IPS-11a (cell line): ENCODE measurements around the gene ITGB8.
"Not testable (repeated sequence)": the region's sequence is repeated elsewhere in the genome, so short reads cannot be mapped to it uniquely, and the experiment has no call there.

Source experiments
- H3K4me3 ChIP-seq: one replicate; pipeline ENCODE4 v1.5.1; 2013; ENCODE audit warnings: low read depth, low read length, control low read depth

The ITGB8 gene

DNA sequence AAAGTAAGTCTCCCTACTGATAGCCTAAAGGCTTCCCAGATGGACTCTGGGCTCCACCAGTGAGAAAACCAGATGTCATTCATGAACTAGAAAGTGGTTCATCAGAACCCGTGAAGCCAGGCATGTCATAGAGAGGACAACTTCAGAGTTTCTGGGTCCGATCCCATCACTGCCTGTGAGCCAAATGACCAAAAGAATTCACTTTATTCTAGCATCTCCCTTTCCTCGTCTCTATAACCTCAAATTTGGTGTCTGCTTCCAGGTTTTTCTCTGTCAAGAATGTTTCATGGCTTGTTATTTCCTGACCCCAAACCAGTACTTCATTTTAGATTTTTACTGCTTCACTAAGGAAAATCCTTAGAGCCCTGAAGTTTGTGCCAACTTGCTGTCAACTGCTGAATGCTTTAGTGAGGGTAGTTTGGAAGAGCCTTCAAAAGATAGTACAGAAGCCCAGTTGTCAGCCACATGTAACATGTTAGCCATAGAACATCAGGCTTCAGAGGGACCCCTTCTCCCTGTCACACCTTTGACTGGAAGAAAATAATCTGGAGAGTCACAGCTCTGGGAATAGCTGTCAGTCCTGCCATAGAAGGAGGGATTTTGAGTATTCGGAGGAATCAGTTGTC is 34.0 kb downstream of the ITGB8 start:
- no peak overlapping the region for H3K4me3 ChIP-seq

DNA sequence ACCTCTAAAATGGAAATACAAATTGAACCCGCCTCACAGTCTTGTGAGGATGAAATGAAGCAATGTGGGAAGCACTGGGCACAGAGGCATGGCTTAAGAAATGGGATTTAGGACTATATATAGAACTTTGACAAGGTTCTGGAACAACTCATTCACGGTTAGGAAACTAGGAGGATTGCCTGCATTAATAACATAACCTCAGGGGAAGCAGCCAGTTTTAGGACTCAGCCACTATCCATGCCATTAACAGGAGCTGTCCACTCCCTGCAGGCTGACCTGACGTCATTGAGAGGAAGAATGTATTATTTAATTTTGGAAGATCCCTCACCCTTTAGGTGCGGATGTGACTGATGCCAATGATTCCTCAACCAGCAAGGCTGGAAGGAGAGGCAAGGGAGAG is 34.8 kb downstream of the ITGB8 start:
- no peak overlapping the region for H3K4me3 ChIP-seq

DNA sequence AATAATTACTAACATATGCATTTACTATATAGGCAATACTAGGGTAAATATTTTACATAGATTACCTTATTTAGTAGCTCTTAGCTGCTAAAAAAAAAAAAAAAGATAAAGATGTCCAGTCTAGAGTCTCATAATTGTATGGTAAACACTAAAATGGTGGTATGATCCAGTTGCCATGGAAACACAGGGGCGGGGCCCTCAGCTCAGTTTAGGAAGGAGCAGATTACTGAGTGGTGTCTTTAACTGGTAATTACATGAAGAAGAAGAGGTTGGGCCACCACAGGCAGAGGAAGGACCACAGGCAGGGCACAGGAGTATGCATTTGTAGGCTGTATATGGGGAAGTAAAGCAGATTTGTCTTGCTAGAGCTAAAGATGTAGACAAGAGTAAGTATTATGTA is 43.7 kb downstream of the ITGB8 start:
- no peak overlapping the region for H3K4me3 ChIP-seq

DNA sequence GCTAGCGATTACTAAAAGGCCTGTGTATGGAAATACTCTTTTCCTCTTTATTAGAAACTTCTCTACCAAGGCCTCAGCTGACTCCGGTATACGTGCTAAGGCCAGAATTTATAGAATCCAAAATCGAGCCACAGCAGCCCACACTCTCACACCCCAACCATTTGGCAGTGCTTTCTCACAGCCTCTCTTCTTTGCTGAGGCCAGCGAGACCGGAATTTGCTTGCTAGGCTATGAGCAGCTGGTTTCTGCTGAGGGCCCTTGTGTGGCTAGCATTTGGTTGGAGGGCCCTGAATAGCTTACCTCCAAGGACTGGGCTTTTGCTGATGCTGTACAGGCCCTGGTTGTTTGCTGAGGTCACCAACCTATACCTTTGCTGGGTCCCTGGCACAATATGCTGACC is 46.1 kb downstream of the ITGB8 start:
- H3K4me3 ChIP-seq: no peak overlapping the region

DNA sequence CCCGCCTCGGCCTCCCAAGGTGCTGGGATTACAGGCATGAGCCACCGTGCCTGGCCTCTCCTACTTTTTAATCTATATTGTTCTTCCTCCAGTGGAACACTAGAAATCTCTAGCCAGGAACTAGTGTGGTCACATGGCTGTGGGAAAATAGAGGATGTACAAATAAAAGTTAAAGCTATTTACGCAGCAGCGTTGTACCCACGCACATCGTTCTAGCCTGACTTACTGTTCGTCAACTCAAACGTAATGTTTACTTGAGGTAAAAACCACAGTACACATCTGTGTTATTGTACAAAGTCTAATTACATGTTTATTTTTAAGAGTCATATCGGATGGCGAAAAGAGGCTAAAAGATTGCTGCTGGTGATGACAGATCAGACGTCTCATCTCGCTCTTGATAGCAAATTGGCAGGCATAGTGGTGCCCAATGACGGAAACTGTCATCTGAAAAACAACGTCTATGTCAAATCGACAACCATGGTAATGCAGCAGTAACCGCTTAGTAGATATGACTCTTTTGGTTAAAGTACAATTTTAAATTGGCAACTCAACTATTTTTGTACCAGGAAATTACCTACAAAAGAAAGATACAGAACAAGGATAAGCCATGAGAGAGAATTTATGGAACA is 50.8 kb downstream of the ITGB8 start:
- no peak overlapping the region for H3K4me3 ChIP-seq

DNA sequence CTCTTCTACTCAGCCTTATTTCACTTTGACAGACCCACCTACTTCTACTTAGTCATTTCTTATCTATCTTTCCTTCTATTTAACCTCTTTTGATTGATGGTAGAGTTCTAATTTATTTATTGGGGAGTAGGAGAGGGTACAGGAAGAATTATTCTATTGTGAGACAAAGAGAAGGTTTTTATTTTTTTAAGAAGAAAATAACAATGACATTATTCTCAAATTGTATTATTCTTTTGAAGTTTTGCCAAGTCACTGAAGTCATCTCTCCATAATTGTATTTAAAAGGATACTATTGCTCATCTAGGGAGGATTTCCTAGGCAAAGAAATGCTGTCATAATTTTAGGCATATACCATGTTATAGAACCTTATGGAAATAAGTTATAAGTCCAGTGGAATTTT is 52.7 kb downstream of the ITGB8 start:
- H3K4me3 ChIP-seq: no peak overlapping the region

DNA sequence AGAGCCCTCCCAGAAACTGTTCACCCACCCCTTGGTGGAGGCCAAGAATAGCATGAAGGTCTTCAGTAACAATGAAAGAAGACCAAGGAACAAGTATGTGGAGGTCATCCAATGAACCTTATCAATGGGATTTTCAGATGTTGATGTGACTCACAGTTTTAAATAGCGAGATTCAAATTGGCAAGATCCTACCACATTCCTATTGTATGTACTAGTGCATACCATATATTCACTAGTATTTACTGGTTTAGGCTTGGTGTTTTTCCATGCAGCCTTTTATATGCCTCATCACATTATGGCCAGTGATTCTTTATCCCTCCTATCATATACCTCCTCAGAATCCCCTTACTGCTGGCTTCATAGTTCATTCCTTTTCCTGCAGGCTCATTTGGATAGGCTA is 54.4 kb downstream of the ITGB8 start:
- no peak overlapping the region for H3K4me3 ChIP-seq

DNA sequence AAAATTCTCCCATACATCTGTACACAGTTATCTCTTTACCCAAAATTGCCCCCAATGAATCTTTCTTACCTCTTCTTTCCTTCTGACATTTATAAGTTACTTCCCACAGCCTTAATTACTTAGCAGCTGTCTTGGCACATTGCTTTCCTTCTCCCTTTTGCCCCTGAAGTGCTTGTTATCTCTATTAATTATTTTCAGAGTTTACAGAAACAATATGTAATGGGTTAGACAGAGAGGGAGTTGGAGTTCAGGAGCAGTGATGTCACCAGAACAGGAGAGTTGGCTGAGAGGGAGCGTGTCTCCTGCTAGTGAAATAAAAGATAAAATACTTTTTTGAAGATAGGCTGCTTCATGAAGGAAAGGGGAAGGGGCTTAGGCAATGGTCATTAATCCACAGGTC is 57.4 kb downstream of the ITGB8 start:
- H3K4me3 ChIP-seq: no peak overlapping the region

DNA sequence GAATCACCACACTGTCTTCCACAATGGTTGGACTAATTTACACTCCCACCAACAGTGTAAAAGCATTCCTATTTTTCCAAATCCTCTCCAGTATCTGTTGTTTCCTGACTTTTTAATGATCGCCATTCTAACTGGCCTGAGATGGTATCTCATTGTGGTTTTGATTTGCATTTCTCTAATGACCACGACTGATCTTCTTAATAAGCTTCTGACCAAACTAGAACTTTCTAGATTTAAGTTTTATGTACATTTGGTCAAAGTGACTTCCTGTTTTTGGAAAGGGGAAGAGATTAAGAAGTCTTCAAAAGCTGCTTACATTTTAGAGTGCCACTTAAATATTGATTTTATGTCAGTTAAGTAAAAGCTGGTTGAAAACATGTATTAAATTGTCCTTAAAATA is 58.5 kb downstream of the ITGB8 start:
- H3K4me3 ChIP-seq: not testable (repeated sequence)

DNA sequence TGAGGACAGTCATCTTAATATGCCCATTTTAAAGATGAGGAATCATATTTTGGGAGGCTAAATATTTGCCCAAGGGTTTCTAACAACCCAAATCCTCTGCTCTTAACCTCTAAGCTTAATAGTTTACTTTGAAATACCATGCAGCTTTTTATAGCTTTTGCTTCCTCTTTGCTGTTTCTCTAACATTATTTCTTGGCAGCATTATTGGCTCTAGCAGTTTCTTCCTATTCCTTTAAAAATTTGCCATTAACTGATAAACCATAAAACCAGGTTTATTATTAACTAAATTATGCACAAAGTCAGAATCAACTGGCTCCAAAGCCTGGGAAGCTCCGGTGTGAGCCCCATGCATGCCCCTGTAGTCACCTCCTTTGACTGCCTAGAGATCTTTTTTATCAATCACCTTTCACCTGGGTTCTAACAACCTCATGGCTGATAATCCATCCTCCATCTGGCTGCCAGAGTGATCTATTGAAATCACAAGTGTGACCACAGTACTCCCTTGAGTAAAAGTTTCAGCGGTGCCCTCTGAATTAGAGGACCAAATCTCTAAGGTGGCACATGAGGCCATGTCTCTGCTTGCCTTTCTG is 62.4 kb downstream of the ITGB8 start:
- H3K4me3 ChIP-seq: no peak overlapping the region

DNA sequence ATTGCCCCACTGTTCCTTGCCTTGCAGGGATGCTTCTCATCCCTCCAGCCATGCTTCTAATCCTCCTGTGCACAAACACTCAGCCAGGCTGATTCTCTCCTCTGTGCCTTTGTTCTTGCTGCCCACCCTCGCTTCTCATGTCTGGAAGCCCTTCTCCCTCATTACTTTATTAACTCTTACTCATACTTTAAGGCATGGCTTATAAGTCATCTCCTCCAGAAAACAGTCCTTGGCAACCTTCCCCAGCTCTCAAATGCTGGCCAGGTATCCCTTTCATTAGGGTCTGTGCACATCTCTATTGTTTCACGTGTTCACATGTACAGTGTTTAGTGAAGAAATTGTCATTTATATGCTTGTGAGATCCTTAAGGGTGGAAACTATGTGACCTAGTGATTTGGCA is 62.9 kb downstream of the ITGB8 start:
- H3K4me3 ChIP-seq: no peak overlapping the region

DNA sequence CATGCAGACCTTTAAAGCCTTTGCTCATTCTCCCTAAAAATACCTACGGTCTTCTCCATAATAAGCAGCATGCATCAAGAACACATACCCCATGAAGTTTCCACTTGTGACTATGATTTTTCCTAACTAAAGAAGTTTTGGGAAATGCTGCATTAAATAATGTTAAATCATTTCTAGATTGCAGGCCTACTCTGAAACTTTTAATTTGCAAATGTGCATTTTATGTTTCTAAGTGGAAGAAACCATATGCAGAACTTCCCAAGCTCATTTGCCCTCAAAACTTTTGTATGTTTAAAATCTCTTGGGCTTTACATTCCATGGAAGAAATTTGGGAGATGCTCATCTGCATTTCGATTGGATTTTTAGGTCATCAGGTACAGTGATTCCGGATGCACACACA is 63.6 kb downstream of the ITGB8 start:
- no peak overlapping the region for H3K4me3 ChIP-seq

DNA sequence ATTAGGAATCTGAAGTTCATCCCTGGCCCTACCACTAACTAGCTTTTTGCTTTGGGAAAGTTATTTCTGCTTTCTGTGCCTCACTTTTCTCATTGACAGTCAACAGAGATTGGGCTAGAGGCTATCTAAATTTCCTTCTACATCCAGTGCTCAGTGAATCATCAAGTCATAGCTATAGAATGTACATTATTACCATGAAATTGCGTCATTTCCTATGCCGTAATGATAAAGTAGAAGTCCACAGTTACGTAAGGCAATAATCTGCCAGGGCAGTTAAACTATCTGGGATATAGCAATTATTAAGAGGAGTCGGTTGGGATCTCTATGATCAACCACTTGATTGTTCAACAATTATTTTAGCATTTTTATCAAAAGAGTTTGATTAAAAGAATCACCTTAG is 64.4 kb downstream of the ITGB8 start:
- no peak overlapping the region for H3K4me3 ChIP-seq

DNA sequence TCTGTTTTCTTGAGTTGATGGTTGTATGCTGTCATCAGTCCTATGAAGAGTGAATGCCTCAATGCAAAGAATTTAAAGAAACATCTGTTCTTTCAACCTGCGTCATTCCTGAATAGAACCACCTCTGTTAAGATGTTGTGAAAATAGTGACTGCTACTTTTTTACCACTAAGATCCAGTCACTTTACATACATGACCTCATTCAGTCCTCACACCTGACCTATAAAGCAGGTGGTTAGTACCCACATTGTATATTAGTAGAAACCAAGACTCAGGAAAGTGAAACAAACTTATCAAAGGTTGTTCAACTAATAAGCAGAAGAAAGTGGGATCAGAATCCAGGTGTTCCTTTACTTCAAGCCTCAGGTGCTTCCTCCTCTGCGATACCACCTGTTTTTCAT is 64.8 kb downstream of the ITGB8 start:
- H3K4me3 ChIP-seq: no peak overlapping the region

DNA sequence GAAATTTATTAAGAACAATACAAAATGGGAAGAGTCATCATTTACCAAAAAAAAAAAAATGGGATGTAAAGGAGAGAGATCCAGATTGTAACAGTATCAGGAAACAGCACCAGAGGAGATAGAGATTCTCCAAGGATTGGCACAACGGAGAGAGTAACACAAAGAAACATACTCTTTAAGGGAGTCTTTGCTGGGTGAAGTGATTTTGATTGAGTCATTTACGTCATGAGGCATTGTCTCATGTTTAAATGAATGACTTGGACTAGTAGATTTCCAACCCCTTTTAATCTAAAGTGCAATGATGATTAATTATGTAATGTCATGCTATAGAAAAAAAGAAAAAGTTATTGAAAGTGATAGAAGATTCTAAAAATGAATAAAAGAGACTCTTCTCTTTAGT is 68.8 kb downstream of the ITGB8 start:
- no peak overlapping the region for H3K4me3 ChIP-seq

DNA sequence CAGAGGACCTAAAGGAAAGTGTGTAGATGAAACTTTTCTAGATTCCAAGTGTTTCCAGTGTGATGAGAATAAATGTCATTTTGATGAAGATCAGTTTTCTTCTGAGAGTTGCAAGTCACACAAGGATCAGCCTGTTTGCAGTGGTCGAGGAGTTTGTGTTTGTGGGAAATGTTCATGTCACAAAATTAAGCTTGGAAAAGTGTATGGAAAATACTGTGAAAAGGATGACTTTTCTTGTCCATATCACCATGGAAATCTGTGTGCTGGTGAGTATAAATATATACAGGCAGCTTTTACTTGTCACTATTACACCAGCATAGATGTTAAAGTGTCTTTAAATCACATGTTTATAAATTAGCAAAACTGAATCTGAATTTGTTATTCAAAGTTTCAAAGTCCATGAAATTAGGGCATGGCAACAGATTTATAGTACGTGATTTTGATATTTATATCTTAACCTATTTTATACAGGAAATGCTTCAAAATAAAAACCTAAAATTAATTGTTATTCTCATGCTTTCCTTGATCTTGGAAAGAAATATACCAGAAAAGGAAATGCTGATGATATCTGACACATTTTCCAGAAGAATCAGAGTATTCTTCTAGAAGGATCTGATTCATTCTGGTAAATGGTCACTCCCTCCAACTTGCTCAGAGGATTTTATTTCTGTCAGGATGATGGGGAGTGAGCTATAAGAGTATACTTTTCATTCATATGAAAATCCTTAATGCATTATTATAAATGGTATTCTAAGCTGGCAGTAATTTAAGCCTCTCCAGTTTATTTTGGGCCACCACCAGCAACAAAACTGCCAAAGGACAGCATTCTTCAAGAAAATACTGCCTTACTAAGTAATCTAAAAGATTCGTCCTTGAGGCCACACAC is 71.4 kb downstream of the ITGB8 start:
- H3K4me3 ChIP-seq: no peak overlapping the region

DNA sequence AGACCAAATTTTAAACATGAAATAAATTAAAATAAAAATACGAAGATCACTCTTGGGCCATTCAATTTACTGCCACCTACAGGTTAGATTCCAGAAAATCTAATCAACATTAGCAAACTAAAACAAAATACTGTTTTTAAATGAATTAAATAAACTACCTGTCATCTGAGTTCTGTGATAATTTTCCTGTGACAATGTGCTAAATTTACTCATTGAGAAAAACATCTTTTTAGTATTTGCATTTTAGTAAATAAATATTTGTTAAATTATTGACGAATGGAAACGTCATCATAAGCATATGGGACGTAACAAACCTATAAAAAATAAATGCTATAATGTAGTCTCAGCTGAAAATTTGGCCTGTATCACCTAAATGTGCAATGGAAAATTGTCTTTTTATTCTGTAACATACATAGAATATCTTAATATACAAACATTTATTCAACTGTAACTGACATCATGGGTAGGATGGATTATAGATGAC is 72.1 kb downstream of the ITGB8 start:
- no peak overlapping the region for H3K4me3 ChIP-seq

DNA sequence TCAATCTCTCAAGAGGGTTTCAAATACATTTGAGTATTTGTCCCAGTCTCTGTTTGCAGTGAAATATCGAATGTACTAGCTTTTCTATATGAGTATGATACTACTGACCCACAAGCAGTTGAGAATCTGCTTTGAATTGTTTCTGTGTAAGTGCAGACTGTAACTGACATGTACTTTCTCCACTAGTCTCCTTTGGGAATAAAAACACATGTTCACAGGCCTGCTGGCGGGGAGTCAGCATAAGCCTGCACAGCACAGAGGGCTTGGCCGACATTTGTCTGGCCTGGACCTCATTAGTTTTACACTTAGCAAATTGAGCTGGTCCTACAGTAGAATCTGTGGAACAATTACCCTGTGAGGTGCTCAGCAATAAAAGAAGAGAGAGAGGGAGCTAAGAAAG is 72.6 kb downstream of the ITGB8 start:
- H3K4me3 ChIP-seq: no peak overlapping the region

DNA sequence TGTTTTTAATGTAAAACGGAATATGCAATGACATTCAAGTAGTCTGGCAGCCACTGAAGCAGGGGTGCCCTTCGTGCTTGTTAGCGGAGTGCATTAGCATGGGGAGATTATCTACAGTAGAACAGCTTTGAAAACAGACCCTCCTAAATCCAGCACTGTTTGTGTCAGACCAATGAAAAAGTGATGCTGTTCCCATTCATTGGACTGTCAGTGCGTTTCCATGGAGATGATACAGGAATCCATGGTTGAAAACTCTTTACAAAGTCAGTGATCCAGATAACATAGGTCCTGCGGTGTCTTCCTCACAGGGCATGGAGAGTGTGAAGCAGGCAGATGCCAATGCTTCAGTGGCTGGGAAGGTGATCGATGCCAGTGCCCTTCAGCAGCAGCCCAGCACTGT is 73.6 kb downstream of the ITGB8 start:
- H3K4me3 ChIP-seq: no peak overlapping the region

DNA sequence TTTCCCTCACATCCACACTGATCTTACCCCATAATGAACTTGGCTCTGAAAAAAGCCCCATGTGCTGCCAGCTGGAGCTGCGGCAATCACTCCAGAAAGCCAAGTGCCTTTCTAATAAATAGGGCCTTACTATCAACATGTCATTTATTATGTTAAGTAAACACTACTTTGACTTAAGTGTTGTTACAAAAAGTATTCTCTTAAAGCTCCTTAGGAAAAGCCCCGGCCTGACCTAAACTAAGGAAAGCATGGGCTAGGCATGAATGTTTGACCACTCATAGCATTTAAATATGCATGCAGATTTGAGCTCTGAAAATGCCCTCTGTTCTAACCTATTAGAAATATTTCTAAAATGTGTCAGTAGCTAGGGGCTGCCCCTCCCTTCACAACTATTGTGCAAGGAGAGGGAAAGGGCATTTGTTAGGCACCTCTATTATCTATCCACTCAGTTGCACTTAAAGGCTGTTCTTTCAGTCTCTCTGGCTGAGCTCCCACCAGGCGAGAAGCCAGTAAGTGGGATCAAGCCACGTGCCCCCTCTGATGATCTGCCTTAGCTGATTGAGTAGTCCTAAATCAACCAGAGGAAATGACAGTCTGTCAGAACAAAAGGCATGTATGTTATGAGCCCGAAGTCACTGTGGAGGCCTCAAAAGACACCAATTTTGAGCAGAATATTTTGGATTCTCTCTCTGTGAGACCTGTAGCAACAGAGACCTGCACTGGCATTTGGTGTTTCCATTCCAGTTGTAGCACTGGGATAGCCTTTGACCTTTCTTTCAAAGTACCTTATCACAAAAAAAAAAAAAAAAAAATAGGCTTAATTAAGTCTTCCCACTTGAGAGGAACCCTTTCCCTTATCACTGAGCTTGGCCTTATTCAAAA is 77.1 kb downstream of the ITGB8 start:
- no peak overlapping the region for H3K4me3 ChIP-seq

DNA sequence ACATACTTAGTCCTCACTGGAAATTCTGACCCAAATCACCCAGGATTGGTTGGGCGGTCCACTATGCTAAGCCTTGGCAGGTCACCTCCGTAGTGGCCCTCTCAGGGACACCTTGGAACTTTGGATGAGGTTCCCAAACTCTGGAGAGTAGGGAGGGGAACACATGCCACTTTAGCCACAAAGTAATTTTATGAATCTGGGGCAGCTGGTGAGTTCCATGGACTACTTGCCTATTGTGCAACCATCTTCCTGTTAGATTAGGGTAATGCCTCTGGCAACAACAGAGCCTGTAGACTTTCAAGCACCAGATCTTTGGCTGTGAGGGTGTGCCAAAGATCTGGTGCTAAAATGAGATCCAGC is 77.7 kb downstream of the ITGB8 start:
- H3K4me3 ChIP-seq: no peak overlapping the region
